K562 (cell line): ENCODE results near the gene RAD50. TPM values are rescaled to one million over a fixed set of nuclear protein-coding genes. Genes with fewer than 3 reads are reported as not detected.

Experiments used
- CEBPB ChIP-seq: fragments of 450-650 bp; IDR thresholded peaks from 2 replicates; pipeline ENCODE4 v1.6.1; 2016; ENCODE audit warnings: missing genetic modification characterization, missing compliant biosample characterization
- ELF4 ChIP-seq: fragments of 450-650 bp; formaldehyde crosslinking; IDR thresholded peaks from 2 replicates; pipeline ENCODE4 v1.4.0; 2022; ENCODE audit warnings: missing genetic modification characterization
- NR4A1 ChIP-seq, 2 experiments: fragments of 250-450 bp in 1 of 2; fragments of 450-650 bp in 1 of 2; sonication (Bioruptor Pico) in 1 of 2; IDR thresholded peaks; 2 replicates each; pipeline versions ENCODE4 v1.4.0 to v1.6.1; 2016 to 2020; ENCODE audit warnings: mild to moderate bottlenecking in 2 of 2, missing compliant biosample characterization in 1 of 2, missing genetic modification characterization in 1 of 2, moderate library complexity in 1 of 2
- PML ChIP-seq: IDR thresholded peaks from 2 replicates; pipeline ENCODE4 v1.6.1; 2012; ENCODE audit warnings: low read length, inconsistent platforms
- PTTG1 ChIP-seq: fragments of 450-650 bp; IDR thresholded peaks from 2 replicates; pipeline ENCODE4 v1.6.1; 2016; ENCODE audit warnings: low read depth, mild to moderate bottlenecking, missing genetic modification characterization, missing compliant biosample characterization
- SRF ChIP-seq, 2 experiments: fragments of 250-450, 450-650 bp in 1 of 2; sonication (Bioruptor Pico) in 1 of 2; sonication (generic) in 1 of 2; formaldehyde crosslinking; IDR thresholded peaks; 2 replicates each; pipeline versions ENCODE4 v1.5.0 to v1.5.1; 2020 to 2022; ENCODE audit warnings: mild to moderate bottlenecking in 1 of 2, missing genetic modification reagents in 1 of 2
- STAT5B ChIP-seq: fragments of 250-450 bp; sonication (Bioruptor Pico); IDR thresholded peaks from 2 replicates; pipeline ENCODE4 v1.8.0; 2021; ENCODE audit warnings: mild to moderate bottlenecking, inconsistent platforms
- polyA plus RNA-seq, 8 experiments: library from polyadenylated mRNA; depleted of rRNA in 4 of 8; stranded (reverse) in 5 of 8; unstranded in 3 of 8; fragments of >200 nt; fragmentation: Nextera tagmentation in 2 of 8; fragmentation: Illumina TruSeq in 1 of 8; extraction: Ambion mirVana in 2 of 8; extraction: Trizol in 1 of 8; gene quantifications; 2 replicates each; pipeline versions ENCODE4 v1.2.1 to v1.2.3, GENCODE V29; 2011 to 2014; ENCODE audit warnings: inconsistent platforms in 1 of 8, missing spikeins in 1 of 8
- total RNA-seq, 7 experiments: library from RNA; depleted of rRNA in 6 of 7; stranded (reverse); fragments of >200 nt in 6 of 7; fragmentation: Illumina TruSeq in 2 of 7; extraction: Trizol in 2 of 7; gene quantifications; 2 replicates each; pipeline versions ENCODE4 v1.2.1 to v1.2.3, GENCODE V29; 2011 to 2021; ENCODE audit warnings: low replicate concordance in 1 of 7
- TF ChIP-seq, protein P1 (sequence below): sonication (generic); formaldehyde crosslinking; IDR thresholded peaks from 2 replicates; pipeline ENCODE4 v1.8.1; 2023; ENCODE audit warnings: mild to moderate bottlenecking, missing genetic modification reagents
- TF ChIP-seq, protein P2 (sequence below): fragments of 450-650 bp; IDR thresholded peaks from 2 replicates; pipeline ENCODE4 v1.6.1; 2016; ENCODE audit warnings: antibody characterized with exemption

Gene RAD50
- total and polyA plus RNA-seq, 9 of the 15 experiments (the other 6 are each of a cell fraction or from before 2014, with no cell fraction given): 15.3 to 74.2 (median 44.1) TPM

DNA sequence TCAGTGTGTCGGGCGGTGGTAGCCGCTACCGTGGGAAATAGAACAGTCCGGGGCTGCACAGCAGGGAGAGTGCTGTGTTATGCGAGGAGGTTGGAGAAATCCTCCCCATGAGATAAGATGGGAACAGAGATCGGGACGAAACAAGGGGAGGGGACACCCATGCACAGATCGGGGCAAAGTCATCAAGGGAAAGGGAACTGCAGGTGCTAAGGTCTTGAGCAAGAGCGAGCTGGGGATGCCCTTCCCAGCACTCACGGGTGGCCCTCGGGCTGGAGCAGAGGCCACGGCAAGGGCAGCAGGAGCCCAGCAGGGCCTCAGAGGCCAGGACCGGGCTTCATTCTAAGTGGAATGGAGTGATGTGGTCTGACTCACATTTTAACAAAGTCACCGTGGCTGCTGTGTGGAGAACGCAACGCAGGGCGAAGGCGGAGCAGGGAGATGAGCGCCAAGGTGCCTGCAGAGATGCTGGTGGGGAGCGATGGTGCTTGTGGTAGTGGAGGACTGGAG, 108.8 kb downstream of the RAD50 start (continued):
- TF ChIP-seq, protein P1, sequence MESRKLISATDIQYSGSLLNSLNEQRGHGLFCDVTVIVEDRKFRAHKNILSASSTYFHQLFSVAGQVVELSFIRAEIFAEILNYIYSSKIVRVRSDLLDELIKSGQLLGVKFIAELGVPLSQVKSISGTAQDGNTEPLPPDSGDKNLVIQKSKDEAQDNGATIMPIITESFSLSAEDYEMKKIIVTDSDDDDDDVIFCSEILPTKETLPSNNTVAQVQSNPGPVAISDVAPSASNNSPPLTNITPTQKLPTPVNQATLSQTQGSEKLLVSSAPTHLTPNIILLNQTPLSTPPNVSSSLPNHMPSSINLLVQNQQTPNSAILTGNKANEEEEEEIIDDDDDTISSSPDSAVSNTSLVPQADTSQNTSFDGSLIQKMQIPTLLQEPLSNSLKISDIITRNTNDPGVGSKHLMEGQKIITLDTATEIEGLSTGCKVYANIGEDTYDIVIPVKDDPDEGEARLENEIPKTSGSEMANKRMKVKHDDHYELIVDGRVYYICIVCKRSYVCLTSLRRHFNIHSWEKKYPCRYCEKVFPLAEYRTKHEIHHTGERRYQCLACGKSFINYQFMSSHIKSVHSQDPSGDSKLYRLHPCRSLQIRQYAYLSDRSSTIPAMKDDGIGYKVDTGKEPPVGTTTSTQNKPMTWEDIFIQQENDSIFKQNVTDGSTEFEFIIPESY (CRISPR knock-in tag): peak; percentile 27; the same call in 1 of the 2 replicates
- TF ChIP-seq PTTG1 (no peak), SRF (CRISPR knock-in tag; IDR thresholded peaks at IDR 0.05) (no peak), ELF4 (0 out of 2 replicates have a peak, but pooled peaks have one; percentile 19), CEBPB (tag) (peak; percentile 46), PML (no peak), NR4A1 (CRISPR knock-in tag; IDR thresholded peaks at IDR 0.05) (no peak), NR4A1 (tag; IDR thresholded peaks at IDR 0.05) (0 out of 2 replicates have a peak, but pooled peaks have one; percentile 22), STAT5B (CRISPR knock-in tag) (no peak)
- TF ChIP-seq, protein P2, sequence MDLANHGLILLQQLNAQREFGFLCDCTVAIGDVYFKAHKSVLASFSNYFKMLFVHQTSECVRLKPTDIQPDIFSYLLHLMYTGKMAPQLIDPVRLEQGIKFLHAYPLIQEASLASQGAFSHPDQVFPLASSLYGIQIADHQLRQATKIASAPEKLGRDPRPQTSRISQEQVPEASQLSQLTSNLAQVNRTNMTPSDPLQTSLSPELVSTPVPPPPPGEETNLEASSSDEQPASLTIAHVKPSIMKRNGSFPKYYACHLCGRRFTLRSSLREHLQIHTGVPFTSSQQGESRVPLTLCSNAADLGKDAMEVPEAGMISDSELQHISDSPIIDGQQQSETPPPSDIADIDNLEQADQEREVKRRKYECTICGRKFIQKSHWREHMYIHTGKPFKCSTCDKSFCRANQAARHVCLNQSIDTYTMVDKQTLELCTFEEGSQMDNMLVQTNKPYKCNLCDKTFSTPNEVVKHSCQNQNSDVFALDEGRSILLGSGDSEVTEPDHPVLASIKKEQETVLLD: 0 out of 2 replicates have a peak, but pooled peaks have one; percentile 12
